Epithelial cell of proximal tubule (primary cell): ENCODE measurements around the gene ELOA. TPM values are rescaled to one million over a fixed set of nuclear protein-coding genes. Genes with fewer than 3 reads are reported as not detected.

Source experiments
- DNase-seq: peaks from one replicate; pipeline ENCODE4 v3.0.0-alpha.2; 2011; ENCODE audit warnings: low read depth
- H3K4me3 ChIP-seq: 2 replicates; pipeline ENCODE4 v1.5.1; 2011; ENCODE audit warnings: low read depth, mild to moderate bottlenecking, low read length
- total RNA-seq: library from RNA; depleted of rRNA; stranded (reverse); fragments of >200 nt; gene quantifications from 2 replicates; pipeline ENCODE4 v1.2.3, GENCODE V29; 2015
- TF ChIP-seq, protein P1 (sequence below): conservative IDR thresholded peaks from 2 replicates; pipeline ENCODE4 v1.5.1; 2012; ENCODE audit warnings: low read depth, mild to moderate bottlenecking, low read length

The ELOA gene
- total RNA-seq, 1 donor from 2014 or later = 27.9 TPM

DNA sequence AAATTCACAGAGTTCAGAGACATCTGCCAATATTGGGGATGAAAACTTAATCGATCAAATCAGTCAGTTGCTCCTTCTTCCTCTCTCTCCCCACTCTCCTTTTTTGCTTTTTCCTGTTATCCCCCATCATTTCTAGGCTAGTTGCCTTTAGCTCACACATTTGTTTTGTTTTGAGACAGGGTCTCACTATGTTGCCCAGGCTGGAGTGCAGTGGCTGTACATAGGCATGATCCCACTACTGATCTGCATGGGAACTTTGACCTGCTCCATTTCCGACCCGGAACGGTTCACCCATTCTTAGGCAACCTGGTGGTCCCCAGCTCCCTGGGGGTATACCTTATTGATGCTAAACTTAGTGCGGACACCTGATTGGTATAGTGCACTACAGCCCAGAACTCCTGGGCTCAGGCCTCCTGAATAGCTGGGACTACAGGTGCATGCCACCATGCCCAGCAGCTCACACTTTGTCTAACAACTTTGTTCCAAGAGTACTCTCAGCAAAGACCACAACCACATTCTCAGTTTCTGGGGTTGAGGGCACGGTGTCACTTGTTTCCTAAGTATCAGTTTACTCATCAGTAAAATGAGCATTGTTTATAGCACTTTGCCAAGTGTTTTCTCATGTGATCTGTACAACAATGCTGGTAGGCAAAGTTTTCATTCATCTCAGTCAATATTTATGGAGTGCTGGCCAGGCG, 6.7 kb upstream of the ELOA start:
- no peak for DNase-seq
- H3K4me3 ChIP-seq = no peak overlapping the region
- TF ChIP-seq, protein P1, sequence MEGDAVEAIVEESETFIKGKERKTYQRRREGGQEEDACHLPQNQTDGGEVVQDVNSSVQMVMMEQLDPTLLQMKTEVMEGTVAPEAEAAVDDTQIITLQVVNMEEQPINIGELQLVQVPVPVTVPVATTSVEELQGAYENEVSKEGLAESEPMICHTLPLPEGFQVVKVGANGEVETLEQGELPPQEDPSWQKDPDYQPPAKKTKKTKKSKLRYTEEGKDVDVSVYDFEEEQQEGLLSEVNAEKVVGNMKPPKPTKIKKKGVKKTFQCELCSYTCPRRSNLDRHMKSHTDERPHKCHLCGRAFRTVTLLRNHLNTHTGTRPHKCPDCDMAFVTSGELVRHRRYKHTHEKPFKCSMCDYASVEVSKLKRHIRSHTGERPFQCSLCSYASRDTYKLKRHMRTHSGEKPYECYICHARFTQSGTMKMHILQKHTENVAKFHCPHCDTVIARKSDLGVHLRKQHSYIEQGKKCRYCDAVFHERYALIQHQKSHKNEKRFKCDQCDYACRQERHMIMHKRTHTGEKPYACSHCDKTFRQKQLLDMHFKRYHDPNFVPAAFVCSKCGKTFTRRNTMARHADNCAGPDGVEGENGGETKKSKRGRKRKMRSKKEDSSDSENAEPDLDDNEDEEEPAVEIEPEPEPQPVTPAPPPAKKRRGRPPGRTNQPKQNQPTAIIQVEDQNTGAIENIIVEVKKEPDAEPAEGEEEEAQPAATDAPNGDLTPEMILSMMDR = no peak

DNA sequence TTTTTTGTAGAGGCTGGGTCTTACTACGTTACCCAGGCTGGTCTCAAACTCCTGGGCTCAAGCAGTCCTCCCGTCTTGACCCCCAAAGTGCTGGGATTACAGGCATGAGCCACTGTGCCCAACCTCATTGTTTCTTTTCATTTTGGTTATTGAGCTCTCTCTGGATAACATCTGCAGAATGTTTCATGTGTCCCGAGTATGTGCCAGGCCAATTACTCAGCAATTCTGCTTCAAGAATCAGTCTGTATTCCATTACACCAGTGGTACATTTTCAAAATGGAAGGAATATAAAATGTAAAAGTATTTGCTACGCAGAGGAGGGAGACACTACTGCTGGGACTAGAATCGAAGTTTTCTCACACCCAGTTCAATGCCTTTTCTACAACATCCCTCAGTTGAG, 1.7 kb upstream of the ELOA start:
- TF ChIP-seq, protein P1 = no peak
- no peak overlapping the region for H3K4me3 ChIP-seq
- no peak for DNase-seq

DNA sequence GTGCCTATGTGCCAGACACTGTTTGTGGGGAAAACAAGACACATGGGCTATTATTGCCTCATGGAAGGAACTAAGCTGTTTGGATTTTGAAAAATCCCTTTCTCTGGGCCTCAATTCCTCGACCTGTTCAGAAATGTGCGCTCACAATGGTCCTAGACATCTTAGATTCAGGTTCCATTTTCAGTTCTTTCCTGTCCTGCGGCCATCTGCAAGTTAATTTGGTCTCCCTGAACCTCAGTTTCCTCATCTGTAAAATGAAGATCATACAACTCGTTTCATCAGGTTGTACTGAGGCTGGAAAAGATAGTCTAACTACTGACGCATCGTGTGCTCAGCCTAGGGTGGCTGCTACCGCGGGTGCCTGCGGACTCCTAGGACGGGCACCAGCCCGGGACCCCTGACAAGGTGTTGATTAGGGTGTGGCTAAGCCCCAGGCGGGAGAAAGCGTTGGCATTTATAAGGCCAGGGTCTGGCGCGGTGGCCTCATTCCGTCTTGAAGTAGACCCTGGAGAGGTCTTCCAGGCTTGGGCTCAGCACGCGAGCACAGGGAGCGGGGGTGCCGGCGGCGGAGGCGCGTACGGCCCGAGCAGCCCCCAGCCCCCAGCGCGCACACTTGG, 493 bp upstream of the ELOA start:
- DNase-seq = no peak

DNA sequence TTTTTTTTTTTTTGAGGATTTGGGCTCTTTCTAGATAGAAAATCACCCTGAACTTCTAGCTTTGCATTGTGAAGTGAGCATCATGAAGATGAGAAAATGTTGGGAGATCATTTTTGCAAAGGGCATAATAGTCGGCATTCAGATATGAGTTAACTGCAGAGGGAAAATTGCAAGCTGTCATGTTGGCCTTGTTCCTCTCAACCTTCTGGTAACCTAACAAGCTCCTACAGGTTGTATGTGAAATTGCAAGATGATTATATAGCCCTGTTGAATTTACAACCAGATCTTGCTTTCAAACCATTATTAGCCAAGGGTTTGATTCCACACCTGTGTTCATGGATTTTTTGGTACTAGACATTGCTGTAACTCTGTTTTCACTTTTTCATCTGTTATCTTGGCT, 2.2 kb downstream of the ELOA start:
- TF ChIP-seq, protein P1 = peak; percentile 48
- no peak overlapping the region for H3K4me3 ChIP-seq
- DNase-seq = no peak

More for the DNA sequence above, 493 bp upstream of the ELOA start:
- H3K4me3 ChIP-seq = peak overlapping the region; percentile 83
- TF ChIP-seq, protein P1 = no peak

DNA sequence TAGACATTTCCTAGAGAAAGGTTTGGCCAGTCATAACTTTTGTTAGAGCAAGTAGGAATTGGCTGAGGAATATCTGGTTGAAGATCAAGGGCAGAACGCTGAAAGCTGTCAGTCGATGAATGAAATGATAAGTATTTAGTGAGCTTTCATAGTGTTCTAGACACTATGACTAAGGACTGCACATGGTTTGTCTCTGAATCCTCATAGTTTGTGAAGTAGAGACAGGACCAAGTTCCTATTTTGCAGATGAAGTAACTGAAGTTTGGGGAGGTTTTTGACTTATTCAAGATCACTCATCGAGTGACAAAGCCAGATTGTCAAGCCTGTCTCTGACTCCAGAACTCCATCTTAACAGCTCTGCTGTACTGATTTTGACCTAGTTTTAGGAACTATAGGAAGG, 4.7 kb downstream of the ELOA start:
- TF ChIP-seq, protein P1 = no peak
- no peak overlapping the region for H3K4me3 ChIP-seq
- DNase-seq = no peak

DNA sequence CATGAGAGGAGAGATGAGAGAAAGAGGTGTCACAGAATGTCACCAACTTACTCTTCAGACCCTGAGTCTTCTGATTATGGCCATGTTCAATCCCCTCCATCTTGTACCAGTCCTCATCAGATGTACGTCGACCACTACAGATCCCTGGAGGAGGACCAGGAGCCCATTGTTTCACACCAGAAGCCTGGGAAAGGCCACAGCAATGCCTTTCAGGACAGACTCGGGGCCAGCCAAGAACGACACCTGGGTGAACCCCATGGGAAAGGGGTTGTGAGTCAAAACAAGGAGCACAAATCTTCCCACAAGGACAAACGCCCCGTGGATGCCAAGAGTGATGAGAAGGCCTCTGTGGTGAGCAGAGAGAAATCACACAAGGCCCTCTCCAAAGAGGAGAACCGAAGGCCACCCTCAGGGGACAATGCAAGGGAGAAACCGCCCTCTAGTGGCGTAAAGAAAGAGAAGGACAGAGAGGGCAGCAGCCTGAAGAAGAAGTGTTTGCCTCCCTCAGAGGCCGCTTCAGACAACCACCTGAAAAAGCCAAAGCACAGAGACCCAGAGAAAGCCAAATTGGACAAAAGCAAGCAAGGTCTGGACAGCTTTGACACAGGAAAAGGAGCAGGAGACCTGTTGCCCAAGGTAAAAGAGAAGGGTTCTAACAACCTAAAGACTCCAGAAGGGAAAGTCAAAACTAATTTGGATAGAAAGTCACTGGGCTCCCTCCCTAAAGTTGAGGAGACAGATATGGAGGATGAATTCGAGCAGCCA, 8.0 kb downstream of the ELOA start:
- no peak for DNase-seq
- TF ChIP-seq, protein P1 = peak; percentile 86
- H3K4me3 ChIP-seq = no peak overlapping the region
